ENCODE data around the gene LRRIQ1.

Gene LRRIQ1

DNA sequence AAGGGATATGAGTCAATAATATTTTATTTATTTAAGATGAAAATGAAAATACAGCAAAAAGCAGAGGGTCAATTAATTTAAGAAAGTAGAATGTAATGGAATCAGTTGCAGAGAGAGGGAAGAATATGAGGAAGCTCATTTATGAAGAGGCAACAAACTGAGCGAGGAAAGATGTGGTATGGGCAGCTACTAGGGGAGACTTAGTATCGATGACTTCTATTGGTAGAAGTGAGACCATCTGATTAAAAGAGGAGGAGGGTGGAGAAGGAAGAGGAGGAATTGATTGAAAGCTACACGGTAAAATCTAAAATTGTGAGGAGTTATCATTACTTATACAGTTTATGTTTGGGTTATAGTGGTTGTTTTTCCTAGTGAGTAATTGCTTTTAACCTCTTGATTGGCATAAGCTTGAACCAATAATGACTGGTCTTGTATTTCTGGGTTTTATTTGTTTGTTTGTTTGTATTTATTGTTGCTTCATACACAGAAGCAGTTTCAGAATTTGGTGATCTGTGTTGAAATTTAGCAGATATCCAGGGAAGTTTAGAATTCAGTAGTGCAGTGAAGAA lies 121.0 kb downstream of the LRRIQ1 start:
- H3K79me2 ChIP-seq (ENCODE audit: insufficient read depth, low read length), result no peaks in the 10 kb centered on the region
- no peaks in the 10 kb centered on the region for H3K9me2 ChIP-seq (ENCODE audit: low read depth, low read length)
- no peaks in the 10 kb centered on the region for H3K27me3 ChIP-seq (ENCODE audit: insufficient read depth, low read length)
- no peaks in the 10 kb centered on the region for H3K36me3 ChIP-seq (ENCODE audit: insufficient read depth, low read length)
- TF ChIP-seq EZH2 (IDR thresholded peaks at IDR 0.05; ENCODE audit: borderline replicate concordance, low read length), result no peak
- TF ChIP-seq, protein P1, sequence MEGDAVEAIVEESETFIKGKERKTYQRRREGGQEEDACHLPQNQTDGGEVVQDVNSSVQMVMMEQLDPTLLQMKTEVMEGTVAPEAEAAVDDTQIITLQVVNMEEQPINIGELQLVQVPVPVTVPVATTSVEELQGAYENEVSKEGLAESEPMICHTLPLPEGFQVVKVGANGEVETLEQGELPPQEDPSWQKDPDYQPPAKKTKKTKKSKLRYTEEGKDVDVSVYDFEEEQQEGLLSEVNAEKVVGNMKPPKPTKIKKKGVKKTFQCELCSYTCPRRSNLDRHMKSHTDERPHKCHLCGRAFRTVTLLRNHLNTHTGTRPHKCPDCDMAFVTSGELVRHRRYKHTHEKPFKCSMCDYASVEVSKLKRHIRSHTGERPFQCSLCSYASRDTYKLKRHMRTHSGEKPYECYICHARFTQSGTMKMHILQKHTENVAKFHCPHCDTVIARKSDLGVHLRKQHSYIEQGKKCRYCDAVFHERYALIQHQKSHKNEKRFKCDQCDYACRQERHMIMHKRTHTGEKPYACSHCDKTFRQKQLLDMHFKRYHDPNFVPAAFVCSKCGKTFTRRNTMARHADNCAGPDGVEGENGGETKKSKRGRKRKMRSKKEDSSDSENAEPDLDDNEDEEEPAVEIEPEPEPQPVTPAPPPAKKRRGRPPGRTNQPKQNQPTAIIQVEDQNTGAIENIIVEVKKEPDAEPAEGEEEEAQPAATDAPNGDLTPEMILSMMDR (IDR thresholded peaks at IDR 0.05; ENCODE audit: low read length), result no peak
- no peaks in the 10 kb centered on the region for H3K4me1 ChIP-seq (ENCODE audit: insufficient read depth, low read length, severe bottlenecking)
- H3K9me3 ChIP-seq (ENCODE audit: low read length), result no peaks in the 10 kb centered on the region
- H3F3A ChIP-seq (ENCODE audit: insufficient read depth, low read length), result no peaks in the 10 kb centered on the region; the same call in 1 of the 2 replicates
- H3K4me2 ChIP-seq (ENCODE audit: low read length), result no peak overlapping the region
- H3K9ac ChIP-seq (ENCODE audit: low read length), result no peak overlapping the region
- H3K27ac ChIP-seq (ENCODE audit: low read depth, low read length, poor library complexity, severe bottlenecking), result no peak overlapping the region
- no peak overlapping the region for H2AFZ ChIP-seq (ENCODE audit: low read length)
- no peaks in the 10 kb centered on the region for H4K20me1 ChIP-seq (ENCODE audit: insufficient read depth, low read length)
- no peak overlapping the region for H3K4me3 ChIP-seq (ENCODE audit: low read depth, low read length, poor library complexity, severe bottlenecking)

DNA sequence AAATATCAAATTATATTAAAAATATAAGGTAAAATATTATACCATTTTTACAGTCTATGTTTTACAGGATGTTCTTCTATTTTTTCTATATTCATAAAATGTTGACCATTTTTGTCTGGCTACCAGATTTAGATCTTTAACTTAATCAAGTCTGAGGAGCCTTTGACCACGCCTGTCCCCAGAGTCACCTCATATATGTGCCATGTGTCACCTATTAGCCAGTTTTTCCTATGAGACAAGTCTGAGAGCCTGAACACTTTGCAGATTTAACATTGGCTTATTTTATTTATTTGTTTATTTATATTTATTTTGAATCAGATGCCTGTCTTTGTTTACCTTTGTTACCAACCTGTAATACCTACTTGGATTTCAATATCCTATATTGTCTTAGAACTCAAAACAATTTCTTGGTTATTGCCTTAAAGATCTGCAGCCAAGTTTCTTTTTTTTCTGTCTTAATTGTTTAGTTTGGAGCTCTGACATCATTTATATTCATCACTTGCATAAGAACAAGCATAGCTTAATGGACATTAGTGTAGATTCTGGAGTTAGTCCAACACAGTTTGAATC lies 127.7 kb downstream of the LRRIQ1 start:
- Histone ChIP-seq H3K4me2 (ENCODE audit: low read length) (no peak overlapping the region), H4K20me1 (ENCODE audit: insufficient read depth, low read length) (no peaks in the 10 kb centered on the region), H3K9me2 (ENCODE audit: low read depth, low read length) (no peaks in the 10 kb centered on the region), H3K27ac (ENCODE audit: low read depth, low read length, poor library complexity, severe bottlenecking) (no peak overlapping the region), H3K79me2 (ENCODE audit: insufficient read depth, low read length) (no peaks in the 10 kb centered on the region), H3K4me1 (ENCODE audit: insufficient read depth, low read length, severe bottlenecking) (no peaks in the 10 kb centered on the region), H3K27me3 (ENCODE audit: insufficient read depth, low read length) (no peaks in the 10 kb centered on the region), H2AFZ (ENCODE audit: low read length) (no peak overlapping the region), H3K4me3 (ENCODE audit: low read depth, low read length, poor library complexity, severe bottlenecking) (no peak overlapping the region), H3K9ac (ENCODE audit: low read length) (no peak overlapping the region), H3K36me3 (ENCODE audit: insufficient read depth, low read length) (no peaks in the 10 kb centered on the region), H3K9me3 (ENCODE audit: low read length) (no peaks in the 10 kb centered on the region), H3F3A (ENCODE audit: insufficient read depth, low read length) (no peaks in the 10 kb centered on the region)
- TF ChIP-seq EZH2 (IDR thresholded peaks at IDR 0.05; ENCODE audit: borderline replicate concordance, low read length), result no peak
- TF ChIP-seq, protein P1 (IDR thresholded peaks at IDR 0.05; ENCODE audit: low read length), result no peak

DNA sequence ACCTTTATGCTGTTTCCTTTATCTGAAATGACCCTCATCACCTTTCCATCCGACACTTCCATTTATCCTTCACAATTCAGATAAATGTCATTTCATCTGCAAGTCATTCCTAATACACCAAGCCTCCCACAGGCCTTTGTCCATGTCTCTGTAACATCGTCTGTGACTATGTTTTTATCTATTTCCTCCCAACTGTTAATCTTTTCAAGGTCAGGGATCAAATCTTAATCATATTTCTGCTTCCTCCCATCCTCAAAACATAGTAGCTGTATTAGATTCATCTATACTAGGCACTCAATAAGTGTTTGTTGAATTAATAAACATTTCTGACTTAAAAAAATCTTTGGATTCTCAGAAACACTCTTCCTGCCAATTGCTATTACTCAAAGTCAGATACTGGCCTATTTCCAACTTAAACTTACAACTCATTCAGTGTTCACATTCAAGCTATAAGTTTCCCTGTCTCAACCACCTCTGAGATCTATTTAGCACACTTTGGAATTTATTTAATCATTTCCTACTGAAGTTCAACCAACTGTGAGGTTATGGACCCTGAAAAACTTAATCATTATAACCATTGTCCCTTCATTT lies 143.6 kb downstream of the LRRIQ1 start:
- TF ChIP-seq EZH2 (IDR thresholded peaks at IDR 0.05; ENCODE audit: borderline replicate concordance, low read length), result no peak
- TF ChIP-seq, protein P1 (IDR thresholded peaks at IDR 0.05; ENCODE audit: low read length), result no peak
- Histone ChIP-seq H3K9ac (ENCODE audit: low read length) (no peak overlapping the region), H3K27me3 (ENCODE audit: insufficient read depth, low read length) (no peaks in the 10 kb centered on the region)

More for the DNA sequence above, 143.6 kb downstream of the LRRIQ1 start:
- no peak overlapping the region for H2AFZ ChIP-seq (ENCODE audit: low read length)
- no peak overlapping the region for H3K4me3 ChIP-seq (ENCODE audit: low read depth, low read length, poor library complexity, severe bottlenecking)
- H3K4me1 ChIP-seq (ENCODE audit: insufficient read depth, low read length, severe bottlenecking), result no peaks in the 10 kb centered on the region
- no peaks in the 10 kb centered on the region for H3K79me2 ChIP-seq (ENCODE audit: insufficient read depth, low read length)
- no peaks in the 10 kb centered on the region for H3K36me3 ChIP-seq (ENCODE audit: insufficient read depth, low read length)
- H4K20me1 ChIP-seq (ENCODE audit: insufficient read depth, low read length), result no peaks in the 10 kb centered on the region
- H3K9me3 ChIP-seq (ENCODE audit: low read length), result no peaks in the 10 kb centered on the region
- H3K4me2 ChIP-seq (ENCODE audit: low read length), result no peak overlapping the region
- H3F3A ChIP-seq (ENCODE audit: insufficient read depth, low read length), result no peaks in the 10 kb centered on the region
- no peaks in the 10 kb centered on the region for H3K9me2 ChIP-seq (ENCODE audit: low read depth, low read length)
- no peak overlapping the region for H3K27ac ChIP-seq (ENCODE audit: low read depth, low read length, poor library complexity, severe bottlenecking)
